HEK293T (cell line): Measurements from ENCODE around the gene GGA1.

Experiments
- BHLHE40 ChIP-seq: fragments of 450-650 bp; IDR thresholded peaks from 2 replicates; pipeline ENCODE4 v1.6.1; 2016; ENCODE audit warnings: mild to moderate bottlenecking, moderate library complexity, borderline replicate concordance
- ELF4 ChIP-seq: fragments of 450-650 bp; IDR thresholded peaks from 2 replicates; pipeline ENCODE4 v1.6.1; 2017; ENCODE audit warnings: antibody characterized with exemption
- FOXK2 ChIP-seq: fragments of 450-650 bp; IDR thresholded peaks from 2 replicates; pipeline ENCODE4 v1.6.1; 2016; ENCODE audit warnings: mild to moderate bottlenecking
- FOXM1 ChIP-seq: fragments of 450-650 bp; IDR thresholded peaks from 2 replicates; pipeline ENCODE4 v1.6.1; 2017; ENCODE audit warnings: mild to moderate bottlenecking, borderline replicate concordance
- SP1 ChIP-seq: fragments of 450-650 bp; IDR thresholded peaks from 2 replicates; pipeline ENCODE4 v1.6.1; 2017
- SUZ12 ChIP-seq: fragments of 450-650 bp; IDR thresholded peaks from 2 replicates; pipeline ENCODE4 v1.6.1; 2016; ENCODE audit warnings: mild to moderate bottlenecking
- TARDBP ChIP-seq: fragments of 450-650 bp; IDR thresholded peaks from 2 replicates; pipeline ENCODE4 v1.6.1; 2016

DNA sequence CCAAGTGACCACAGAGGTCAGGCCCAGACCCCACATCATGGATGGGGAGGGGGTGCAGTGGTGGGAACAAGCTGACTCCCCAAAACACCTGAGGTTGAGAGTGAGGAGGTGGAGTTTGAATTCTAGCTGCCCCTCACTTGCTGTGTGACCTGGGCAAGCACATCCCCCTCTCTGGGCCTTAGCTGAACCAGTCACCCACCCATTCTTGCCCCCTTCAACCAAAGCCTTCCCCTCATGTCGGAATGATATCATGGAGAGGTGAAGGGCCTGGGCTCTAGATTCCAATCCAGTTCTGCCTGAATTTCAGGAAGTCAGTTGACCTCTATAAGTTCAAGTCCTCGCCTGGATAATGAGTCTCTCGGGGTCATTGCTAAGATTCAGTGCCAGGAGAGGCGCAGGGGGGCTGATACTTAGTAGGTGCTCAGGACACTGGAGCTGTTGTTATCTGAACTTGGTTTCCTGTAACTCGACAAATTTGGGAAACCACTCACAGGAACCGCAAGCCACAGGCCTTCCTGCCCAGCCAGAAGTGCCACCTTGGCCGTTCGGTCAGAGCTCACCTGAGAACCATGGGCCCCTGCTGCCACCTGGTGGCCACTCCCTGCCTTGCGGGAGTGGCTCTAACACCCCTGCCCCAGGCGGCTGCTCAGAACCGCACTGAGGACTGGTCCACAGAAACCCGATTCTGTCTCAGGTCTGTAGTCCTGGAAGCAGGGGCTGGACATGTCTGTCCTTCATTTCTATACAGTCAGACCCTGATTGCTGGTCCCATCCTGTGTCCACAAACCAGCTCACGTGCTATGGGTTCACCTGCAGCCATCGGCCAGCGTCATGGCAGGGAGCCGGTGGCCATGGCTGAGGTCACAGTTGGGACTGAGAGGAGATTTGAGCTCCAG lies 41.5 kb upstream of the GGA1 start:
- TF ChIP-seq ELF4 (no peak), FOXK2 (no peak), FOXM1 (no peak), SP1 (no peak), BHLHE40 (no peak), TARDBP (no peak), SUZ12 (no peak)
